Activated T-cell treated with anti-CD3 and anti-CD28 coated beads, Interleukin-2, amount 50 U/mL, for 24 hours (primary cell): ENCODE data around the gene ANKAR.
A peak's percentile ranks its signal among the peaks of the same experiment; 100 is the strongest.

Experiments used
- DNase-seq: peaks from one replicate; pipeline ENCODE4 v3.0.0-alpha.2; 2020
- H3K27ac Mint-ChIP-seq: 2 replicates; pipeline ENCODE4 v1.8.0; 2020; ENCODE audit warnings: mild to moderate bottlenecking, mixed read lengths
- H3K27me3 Mint-ChIP-seq: 2 replicates; pipeline ENCODE4 v1.8.0; 2020; ENCODE audit warnings: mixed read lengths
- H3K36me3 Mint-ChIP-seq: 2 replicates; pipeline ENCODE4 v1.8.0; 2020; ENCODE audit warnings: low read depth, mixed read lengths
- H3K4me1 Mint-ChIP-seq: 2 replicates; pipeline ENCODE4 v1.8.0; 2020; ENCODE audit warnings: low read depth, mixed read lengths
- H3K4me3 Mint-ChIP-seq: 2 replicates; pipeline ENCODE4 v1.8.0; 2020; ENCODE audit warnings: mild to moderate bottlenecking, moderate library complexity, mixed read lengths
- H3K9me3 Mint-ChIP-seq: 2 replicates; pipeline ENCODE4 v1.8.0; 2020; ENCODE audit warnings: mixed read lengths

Gene ANKAR

DNA sequence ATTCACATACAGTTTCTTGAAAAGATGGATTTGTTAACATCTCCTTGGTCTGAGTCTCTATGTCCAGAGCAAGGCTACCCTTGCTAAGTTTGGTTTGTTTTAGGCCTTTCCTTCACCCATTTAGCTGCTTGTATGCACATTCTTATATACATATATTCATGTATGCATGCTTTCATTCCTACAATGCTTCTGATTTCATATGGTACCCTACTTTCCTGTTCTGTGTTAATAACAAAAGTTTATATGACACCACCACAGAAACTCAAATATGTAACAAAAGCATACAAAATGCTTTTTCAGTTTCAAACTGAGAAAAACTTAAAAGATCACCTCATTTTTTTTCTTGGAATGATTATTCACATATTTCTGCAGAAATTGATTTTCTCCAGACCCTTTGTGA, 48.7 kb downstream of the ANKAR start:
- H3K4me1 Mint-ChIP-seq, result peaks cover 13% of the 10 kb centered on the region
- H3K27ac Mint-ChIP-seq, result peak overlapping the region; percentile 53
- no peak for DNase-seq
- no peaks in the 10 kb centered on the region for H3K36me3 Mint-ChIP-seq
- no peak overlapping the region for H3K4me3 Mint-ChIP-seq
- no peaks in the 10 kb centered on the region for H3K9me3 Mint-ChIP-seq
- H3K27me3 Mint-ChIP-seq, result no peaks in the 10 kb centered on the region
